Suprapubic skin (tissue), 3 donors: ENCODE data around the gene SYNE3.

ENCODE experiments used
- CTCF ChIP-seq, 2 donors: fragments of 200-600 bp in 1 of 2; fragments of 450-650 bp in 1 of 2; sonication (generic) in 1 of 2; IDR thresholded peaks; one replicate each; pipeline ENCODE4 v1.5.1; 2016 to 2019; ENCODE audit warnings: antibody characterized with exemption in 2 of 2, mild to moderate bottlenecking in 1 of 2, moderate library complexity in 1 of 2
- POLR2A ChIP-seq, 2 donors: fragments of 450-650 bp; IDR thresholded peaks; one replicate each; pipeline ENCODE4 v1.6.1; 2017; ENCODE audit warnings: antibody characterized with exemption in 2 of 2, mild to moderate bottlenecking in 2 of 2, moderate library complexity in 2 of 2

GRCh38 chr14:95564060-95564459, 47.6 kb upstream of the SYNE3 start:
- no peak for TF ChIP-seq POLR2A (IDR thresholded peaks at IDR 0.05)
- no peak for TF ChIP-seq CTCF (IDR thresholded peaks at IDR 0.05)
